Hematopoietic multipotent progenitor cell (in vitro differentiated cells): ENCODE measurements around the gene LDLRAD3. TPM values are rescaled to one million over a fixed set of nuclear protein-coding genes. Genes with fewer than 3 reads are reported as not detected.
"Not testable (repeated sequence)": the region's sequence is repeated elsewhere in the genome, so short reads cannot be mapped to it uniquely, and the experiment has no call there.

Experiments
- DNase-seq, 3 donors: peaks; one replicate each; pipeline ENCODE4 v3.0.0-alpha.2; 2011 to 2015; ENCODE audit warnings: low read depth in 2 of 3, low spot score in 2 of 3
- total RNA-seq: library from RNA; depleted of rRNA; stranded (reverse); fragments of >200 nt; gene quantifications from one replicate; pipeline ENCODE4 v1.2.3, GENCODE V29; 2012

LDLRAD3 gene
- total RNA-seq, 1 donor = 2.2 TPM

- DNase-seq = no peak
Measured at GRCh38 chr11:35986947-35987346, 43.1 kb downstream of the LDLRAD3 start.

- no peak for DNase-seq
Measured at GRCh38 chr11:35990170-35990569, 46.3 kb downstream of the LDLRAD3 start.

- no peak for DNase-seq
Measured at GRCh38 chr11:35990816-35991215, 47.0 kb downstream of the LDLRAD3 start.

GRCh38 chr11:35992548-35992947, 48.7 kb downstream of the LDLRAD3 start:
- no peak for DNase-seq

GRCh38 chr11:35994421-35994820, 50.6 kb downstream of the LDLRAD3 start:
- DNase-seq = no peak

- no peak for DNase-seq
Measured at GRCh38 chr11:35995681-35996271, 51.9 kb downstream of the LDLRAD3 start.

GRCh38 chr11:35997902-35998520, 54.1 kb downstream of the LDLRAD3 start:
- DNase-seq = no peak

- DNase-seq = no peak
Measured at GRCh38 chr11:35998634-35999033, 54.8 kb downstream of the LDLRAD3 start.

GRCh38 chr11:36000616-36001190, 56.8 kb downstream of the LDLRAD3 start:
- DNase-seq = no peak

- DNase-seq = no peak
Measured at GRCh38 chr11:36002196-36002595, 58.3 kb downstream of the LDLRAD3 start.

- no peak for DNase-seq
Measured at GRCh38 chr11:36002796-36003195, 58.9 kb downstream of the LDLRAD3 start.

- DNase-seq = no peak
Measured at GRCh38 chr11:36006556-36006955, 62.7 kb downstream of the LDLRAD3 start.

GRCh38 chr11:36007127-36007655, 63.3 kb downstream of the LDLRAD3 start:
- no peak for DNase-seq

GRCh38 chr11:36008584-36008983, 64.7 kb downstream of the LDLRAD3 start:
- DNase-seq = no peak

- no peak for DNase-seq
Measured at GRCh38 chr11:36009473-36009872, 65.6 kb downstream of the LDLRAD3 start.

GRCh38 chr11:36010010-36010740, 66.3 kb downstream of the LDLRAD3 start:
- no peak for DNase-seq

- DNase-seq = no peak
Measured at GRCh38 chr11:36011574-36011973, 67.7 kb downstream of the LDLRAD3 start.

GRCh38 chr11:36012455-36012854, 68.6 kb downstream of the LDLRAD3 start:
- no peak for DNase-seq

GRCh38 chr11:36012979-36013378, 69.1 kb downstream of the LDLRAD3 start:
- no peak for DNase-seq

GRCh38 chr11:36013446-36013845, 69.6 kb downstream of the LDLRAD3 start:
- not testable (repeated sequence) for DNase-seq
